Measurements from ENCODE around the gene PLAAT5. TPM values are rescaled to one million over a fixed set of nuclear protein-coding genes. Genes with fewer than 3 reads are reported as not detected.

Gene PLAAT5
- total RNA-seq, 3 donors from 2014 or later = 0.20 to 5.6 (median 1.3) TPM

DNA sequence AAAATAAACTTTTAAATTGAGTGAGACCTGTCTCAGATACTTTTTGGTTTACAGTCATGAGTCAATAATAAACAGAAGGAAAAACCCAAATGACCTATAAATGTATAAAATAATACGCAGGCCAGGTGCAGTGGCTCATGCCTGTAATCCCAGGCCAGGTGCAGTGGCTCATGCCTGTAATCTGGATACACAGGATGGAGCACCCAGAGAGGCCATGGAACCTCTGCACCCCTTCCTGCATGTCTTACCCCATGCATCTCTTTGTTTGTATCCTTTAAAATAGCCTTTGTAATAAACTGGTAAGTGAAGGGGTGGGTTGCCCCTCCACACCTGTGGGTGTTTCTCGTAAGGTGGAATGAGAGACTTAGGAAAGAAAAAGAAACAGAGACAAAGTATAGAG lies 36.7 kb upstream of the PLAAT5 start:
- no peaks in the 10 kb centered on the region for H3K36me3 ChIP-seq (ENCODE audit: low read depth)
- intact Hi-C loops (cut with DNase I, micrococcal nuclease) = no loop called here
- DNase-seq = no peak
- ATAC-seq = no peak
- TF ChIP-seq, protein P1, sequence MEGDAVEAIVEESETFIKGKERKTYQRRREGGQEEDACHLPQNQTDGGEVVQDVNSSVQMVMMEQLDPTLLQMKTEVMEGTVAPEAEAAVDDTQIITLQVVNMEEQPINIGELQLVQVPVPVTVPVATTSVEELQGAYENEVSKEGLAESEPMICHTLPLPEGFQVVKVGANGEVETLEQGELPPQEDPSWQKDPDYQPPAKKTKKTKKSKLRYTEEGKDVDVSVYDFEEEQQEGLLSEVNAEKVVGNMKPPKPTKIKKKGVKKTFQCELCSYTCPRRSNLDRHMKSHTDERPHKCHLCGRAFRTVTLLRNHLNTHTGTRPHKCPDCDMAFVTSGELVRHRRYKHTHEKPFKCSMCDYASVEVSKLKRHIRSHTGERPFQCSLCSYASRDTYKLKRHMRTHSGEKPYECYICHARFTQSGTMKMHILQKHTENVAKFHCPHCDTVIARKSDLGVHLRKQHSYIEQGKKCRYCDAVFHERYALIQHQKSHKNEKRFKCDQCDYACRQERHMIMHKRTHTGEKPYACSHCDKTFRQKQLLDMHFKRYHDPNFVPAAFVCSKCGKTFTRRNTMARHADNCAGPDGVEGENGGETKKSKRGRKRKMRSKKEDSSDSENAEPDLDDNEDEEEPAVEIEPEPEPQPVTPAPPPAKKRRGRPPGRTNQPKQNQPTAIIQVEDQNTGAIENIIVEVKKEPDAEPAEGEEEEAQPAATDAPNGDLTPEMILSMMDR (IDR thresholded peaks at IDR 0.05) = no peak
- H3K9me3 ChIP-seq = peaks cover 2% of the 10 kb centered on the region
- H3K4me3 ChIP-seq = no peak overlapping the region
- H3K4me1 ChIP-seq (ENCODE audit: low read depth) = peaks cover 3% of the 10 kb centered on the region

DNA sequence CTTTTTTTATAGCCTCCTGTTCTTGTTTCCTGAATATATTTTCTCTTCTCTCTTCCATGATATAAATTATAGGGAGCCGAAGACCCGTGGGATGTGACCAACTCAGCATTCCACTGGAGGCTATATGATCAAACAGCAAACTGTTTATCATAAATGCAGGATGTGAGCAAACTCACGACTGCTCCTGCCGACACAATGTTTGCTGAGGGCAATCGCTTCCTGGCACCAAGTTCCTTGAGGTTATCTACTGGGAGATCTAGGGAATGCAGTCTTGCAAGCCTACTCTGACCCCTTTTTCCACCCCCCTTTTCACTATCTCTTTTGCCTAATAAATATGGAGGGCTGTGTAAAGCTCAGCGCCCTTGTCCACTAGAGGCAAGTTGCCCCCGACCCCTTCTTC lies 32.2 kb upstream of the PLAAT5 start:
- Histone ChIP-seq H3K4me1 (ENCODE audit: low read depth) (no peaks in the 10 kb centered on the region), H3K9me3 (peaks cover 2% of the 10 kb centered on the region), H3K4me3 (no peak overlapping the region), H3K36me3 (ENCODE audit: low read depth) (no peaks in the 10 kb centered on the region)
- DNase-seq (no peak), ATAC-seq (no peak)
- intact Hi-C loops (cut with DNase I, micrococcal nuclease) = no loop called here
- TF ChIP-seq, protein P1 (IDR thresholded peaks at IDR 0.05) = no peak

DNA sequence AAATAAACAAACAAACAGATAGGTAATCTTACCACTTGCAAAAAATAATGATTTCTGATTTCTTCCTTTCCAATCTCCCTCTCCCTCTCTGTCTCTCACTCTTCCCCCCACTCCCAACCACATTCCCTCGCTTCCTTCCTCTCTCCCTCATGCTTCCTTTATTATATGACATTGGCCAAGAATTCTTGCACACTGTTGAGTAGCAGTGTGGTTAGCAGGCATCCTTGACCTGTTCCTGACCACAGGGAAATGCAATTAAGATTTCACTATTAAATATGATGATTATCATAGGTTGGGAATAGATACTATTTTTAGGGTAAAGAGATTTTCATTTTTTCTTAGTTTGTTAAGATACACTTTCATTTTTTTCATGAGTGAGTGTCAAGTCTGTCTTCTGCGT lies 30.9 kb upstream of the PLAAT5 start:
- intact Hi-C loops (cut with DNase I, micrococcal nuclease) = no loop called here
- no peak for ATAC-seq

DNA sequence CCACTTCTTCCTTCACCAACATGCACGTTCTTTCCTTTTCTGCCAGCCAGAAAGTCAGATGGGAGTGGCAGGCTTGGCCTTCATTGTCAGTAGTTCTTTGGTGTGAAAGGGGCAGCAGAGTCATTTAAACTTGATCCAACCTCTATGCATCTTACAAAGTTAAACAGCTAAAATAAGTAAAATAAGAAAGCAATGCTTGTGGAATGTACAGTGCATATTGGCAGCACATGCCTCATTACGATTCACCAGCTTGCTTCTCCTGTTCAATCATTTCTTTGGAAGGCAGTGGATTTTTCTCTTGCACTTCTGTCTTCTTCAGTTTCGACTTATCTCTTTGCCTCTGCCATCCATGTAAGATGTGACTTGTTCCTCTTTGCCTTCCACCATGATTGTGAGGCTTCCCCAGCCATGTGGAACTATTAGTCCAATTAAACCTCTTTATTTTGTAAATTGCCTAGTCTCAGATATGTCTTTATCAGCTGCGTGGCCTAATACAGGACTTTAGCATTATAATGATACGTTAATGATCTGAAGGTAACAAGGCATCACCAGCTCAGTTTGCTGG lies 29.7 kb upstream of the PLAAT5 start:
- TF ChIP-seq, protein P1 (IDR thresholded peaks at IDR 0.05) = no peak
- no peaks in the 10 kb centered on the region for H3K36me3 ChIP-seq (ENCODE audit: low read depth)
- DNase-seq = no peak
- no peaks in the 10 kb centered on the region for H3K4me1 ChIP-seq (ENCODE audit: low read depth)
- no peak for ATAC-seq
- H3K4me3 ChIP-seq = no peak overlapping the region
- peaks cover 2% of the 10 kb centered on the region for H3K9me3 ChIP-seq
- intact Hi-C loops (cut with DNase I, micrococcal nuclease) = no loop called here

More for the DNA sequence above, 30.9 kb upstream of the PLAAT5 start:
- Histone ChIP-seq H3K4me3 (no peak overlapping the region), H3K4me1 (ENCODE audit: low read depth) (no peaks in the 10 kb centered on the region), H3K9me3 (peaks cover 2% of the 10 kb centered on the region), H3K36me3 (ENCODE audit: low read depth) (no peaks in the 10 kb centered on the region)
- DNase-seq = no peak
- TF ChIP-seq, protein P1 (IDR thresholded peaks at IDR 0.05) = no peak

DNA sequence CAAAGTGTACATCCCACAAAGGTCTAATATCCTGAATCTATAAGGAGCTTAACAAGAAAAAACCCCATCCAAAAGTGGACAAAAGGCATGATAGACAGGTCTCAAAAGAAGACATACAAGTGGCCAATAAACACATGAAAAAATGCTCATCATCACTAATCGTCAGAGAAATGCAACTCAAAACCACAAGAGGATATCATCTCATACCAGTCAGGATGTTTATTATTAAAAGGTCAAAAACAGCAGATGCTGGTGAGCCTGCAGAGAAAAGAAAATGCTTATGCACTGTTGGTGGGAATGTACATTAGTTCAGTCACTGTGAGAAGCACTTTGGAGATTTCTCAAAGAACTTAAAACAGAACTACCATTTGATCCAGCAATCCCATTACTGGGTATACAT lies 27.6 kb upstream of the PLAAT5 start:
- intact Hi-C loops (cut with DNase I, micrococcal nuclease) = no loop called here
- Histone ChIP-seq H3K36me3 (ENCODE audit: low read depth) (no peaks in the 10 kb centered on the region), H3K9me3 (peaks cover 2% of the 10 kb centered on the region), H3K4me1 (ENCODE audit: low read depth) (no peaks in the 10 kb centered on the region), H3K4me3 (no peak overlapping the region)
- no peak for DNase-seq
- TF ChIP-seq, protein P1 (IDR thresholded peaks at IDR 0.05) = no peak
- peak; percentile 12 for ATAC-seq

DNA sequence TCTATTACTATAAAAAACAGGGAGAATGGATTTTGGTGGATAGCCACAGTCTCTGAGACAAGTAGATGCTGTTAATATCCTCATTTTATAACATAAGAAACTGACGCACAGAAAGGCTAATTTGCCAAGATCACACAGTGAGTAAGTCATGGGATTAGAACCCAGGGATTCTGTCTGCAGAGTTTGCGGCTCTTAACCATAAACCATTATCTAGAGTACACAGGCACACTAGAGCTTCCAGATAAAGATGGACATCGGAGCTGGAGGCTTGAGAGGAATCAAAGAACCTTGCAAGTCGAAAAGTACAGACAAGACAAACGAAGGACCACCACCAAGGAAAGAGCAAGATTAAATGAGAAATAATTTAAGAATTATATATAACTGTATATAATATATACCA lies 26.2 kb upstream of the PLAAT5 start:
- Histone ChIP-seq H3K4me3 (no peak overlapping the region), H3K9me3 (no peaks in the 10 kb centered on the region), H3K36me3 (ENCODE audit: low read depth) (no peaks in the 10 kb centered on the region), H3K4me1 (ENCODE audit: low read depth) (no peaks in the 10 kb centered on the region)
- TF ChIP-seq, protein P1 (IDR thresholded peaks at IDR 0.05) = no peak
- DNase-seq = no peak
- ATAC-seq = no peak
- intact Hi-C loops (cut with DNase I, micrococcal nuclease) = no loop called here
